MCF 10A (cell line): ENCODE data around the gene ANKRD27. TPM values are rescaled to one million over a fixed set of nuclear protein-coding genes. Genes with fewer than 3 reads are reported as not detected.

ENCODE experiments used
- BruUV-seq: library from RNA; stranded (reverse); fragments of 400-500 nt; replicated peaks from 2 replicates; lab custom pipeline; 2021; lab: Mats Ljungman, UMichigan
- CTCF ChIA-PET: fragments of 300-600 bp; sonication (Branson Sonifier 250); formaldehyde crosslinking; extraction: SDS; loops from one replicate; lab custom pipeline; 2021; ENCODE audit warnings: antibody characterized with exemption, inconsistent platforms; lab: Yijun Ruan, JAX
- POLR2A ChIA-PET: fragments of 300-600, 350-650 bp; sonication (Branson Sonifier 250); formaldehyde crosslinking; extraction: SDS; loops from one replicate; lab custom pipeline; 2020; ENCODE audit warnings: antibody characterized with exemption, inconsistent platforms; lab: Yijun Ruan, JAX
- DNase-seq: peaks from one replicate; pipeline ENCODE4 v3.0.0-alpha.2; 2018; ENCODE audit not compliant: unreplicated experiment
- H3K27ac Mint-ChIP-seq: one replicate; pipeline ENCODE4 v1.8.0; 2022; ENCODE audit warnings: mild to moderate bottlenecking, low read depth, mixed read lengths; ENCODE audit not compliant: unreplicated experiment
- H3K27me3 Mint-ChIP-seq: one replicate; pipeline ENCODE4 v1.8.0; 2022; ENCODE audit warnings: mixed read lengths; ENCODE audit not compliant: insufficient read depth, unreplicated experiment
- H3K36me3 Mint-ChIP-seq: one replicate; pipeline ENCODE4 v1.8.0; 2022; ENCODE audit warnings: mild to moderate bottlenecking, moderate library complexity, mixed read lengths; ENCODE audit not compliant: insufficient read depth, unreplicated experiment
- H3K4me1 Mint-ChIP-seq: one replicate; pipeline ENCODE4 v1.8.0; 2022; ENCODE audit warnings: mixed read lengths; ENCODE audit not compliant: insufficient read depth, unreplicated experiment
- H3K4me3 Mint-ChIP-seq: one replicate; pipeline ENCODE4 v1.8.0; 2022; ENCODE audit warnings: mild to moderate bottlenecking, moderate library complexity, mixed read lengths; ENCODE audit not compliant: unreplicated experiment
- H3K9me3 Mint-ChIP-seq: one replicate; pipeline ENCODE4 v1.8.0; 2022; ENCODE audit warnings: mixed read lengths; ENCODE audit not compliant: unreplicated experiment
- intact Hi-C: fragments of 100-400 bp; cut with micrococcal nuclease; formaldehyde crosslinking; loops from 2 replicates; pipeline ENCODE4 v1.14.1; 2022
- total RNA-seq: library from RNA; stranded (reverse); gene quantifications from 2 replicates; pipeline ENCODE4 v1.2.3, GENCODE V29; 2022
- TF ChIP-seq, protein P1 (sequence below): fragments of 200-600 bp; IDR thresholded peaks from one replicate; pipeline ENCODE4 v1.8.0; 2022; ENCODE audit warnings: antibody characterized with exemption, mild to moderate bottlenecking; ENCODE audit not compliant: unreplicated experiment

The ANKRD27 gene
- total RNA-seq, 1 experiment from 2014 or later: 30.1 TPM

DNA sequence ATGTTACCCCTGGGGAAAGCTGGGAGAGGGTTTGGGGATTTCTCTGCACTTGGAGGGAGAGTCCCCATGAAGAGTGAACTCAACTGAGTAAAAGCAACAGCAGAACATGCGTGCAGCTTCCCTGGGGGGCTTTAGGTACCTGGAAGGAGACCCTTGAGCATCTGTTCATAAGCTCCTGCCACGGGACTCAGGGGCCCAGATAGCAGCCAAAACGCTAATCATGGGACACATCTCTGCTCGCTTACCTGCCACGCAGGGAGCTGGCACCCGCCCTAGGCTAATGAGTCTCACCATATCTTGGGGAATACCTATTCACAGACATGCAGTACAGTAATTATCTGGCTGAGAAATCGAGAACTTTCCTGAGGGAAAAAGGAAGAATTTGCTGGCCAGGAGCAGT, 60.1 kb downstream of the ANKRD27 start:
- ChIA-PET CTCF (interaction anchor here (0.9 to 1.0 kb wide), 2 partner anchors 15 to 16 kb away, joined by 3 to 4 read pairs; no protein-coding TSS in a partner anchor), POLR2A (interaction anchor here (0.6 kb wide), 1 partner anchor 15 kb away, joined by 3 read pairs; no protein-coding TSS in a partner anchor)
- DNase-seq: no peak
- Mint-ChIP-seq H3K9me3 (no peaks in the 10 kb centered on the region), H3K4me1 (no peaks in the 10 kb centered on the region), H3K36me3 (peaks cover 67% of the 10 kb centered on the region), H3K27me3 (no peaks in the 10 kb centered on the region), H3K27ac (no peak overlapping the region), H3K4me3 (no peak overlapping the region)
- TF ChIP-seq, protein P1, sequence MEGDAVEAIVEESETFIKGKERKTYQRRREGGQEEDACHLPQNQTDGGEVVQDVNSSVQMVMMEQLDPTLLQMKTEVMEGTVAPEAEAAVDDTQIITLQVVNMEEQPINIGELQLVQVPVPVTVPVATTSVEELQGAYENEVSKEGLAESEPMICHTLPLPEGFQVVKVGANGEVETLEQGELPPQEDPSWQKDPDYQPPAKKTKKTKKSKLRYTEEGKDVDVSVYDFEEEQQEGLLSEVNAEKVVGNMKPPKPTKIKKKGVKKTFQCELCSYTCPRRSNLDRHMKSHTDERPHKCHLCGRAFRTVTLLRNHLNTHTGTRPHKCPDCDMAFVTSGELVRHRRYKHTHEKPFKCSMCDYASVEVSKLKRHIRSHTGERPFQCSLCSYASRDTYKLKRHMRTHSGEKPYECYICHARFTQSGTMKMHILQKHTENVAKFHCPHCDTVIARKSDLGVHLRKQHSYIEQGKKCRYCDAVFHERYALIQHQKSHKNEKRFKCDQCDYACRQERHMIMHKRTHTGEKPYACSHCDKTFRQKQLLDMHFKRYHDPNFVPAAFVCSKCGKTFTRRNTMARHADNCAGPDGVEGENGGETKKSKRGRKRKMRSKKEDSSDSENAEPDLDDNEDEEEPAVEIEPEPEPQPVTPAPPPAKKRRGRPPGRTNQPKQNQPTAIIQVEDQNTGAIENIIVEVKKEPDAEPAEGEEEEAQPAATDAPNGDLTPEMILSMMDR: no peak
- intact Hi-C loops: no loop called here
- no TSS peak for BruUV-seq

DNA sequence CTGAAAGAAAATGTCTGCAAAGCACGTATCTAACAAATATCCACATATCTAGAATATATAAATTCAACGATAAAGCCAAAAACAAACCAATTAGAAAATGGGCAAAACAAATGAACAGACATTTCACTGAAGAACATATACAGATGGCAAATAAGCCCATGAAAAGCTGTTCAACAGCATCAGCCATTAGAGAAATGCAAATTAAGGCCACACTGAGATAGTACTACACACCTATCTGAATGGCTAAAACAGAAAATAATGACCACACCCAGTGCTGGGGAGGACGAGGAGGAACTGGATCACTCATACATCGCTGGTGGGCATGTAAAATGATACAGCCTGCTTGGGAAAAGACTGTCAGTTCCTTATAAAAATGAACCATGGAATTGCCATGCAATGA, 62.0 kb downstream of the ANKRD27 start:
- H3K36me3 Mint-ChIP-seq: peaks cover 63% of the 10 kb centered on the region
- POLR2A ChIA-PET: no interaction called here
- intact Hi-C loops: no loop called here
- CTCF ChIA-PET: interaction anchor here (1.1 kb wide), 1 partner anchor 14 kb away, joined by 3 read pairs; no protein-coding TSS in a partner anchor
- no peak overlapping the region for H3K4me3 Mint-ChIP-seq
- BruUV-seq: no TSS peak
- no peak for DNase-seq
- H3K9me3 Mint-ChIP-seq: no peaks in the 10 kb centered on the region
- TF ChIP-seq, protein P1: no peak
- H3K27ac Mint-ChIP-seq: no peak overlapping the region
- no peaks in the 10 kb centered on the region for H3K27me3 Mint-ChIP-seq
- H3K4me1 Mint-ChIP-seq: no peaks in the 10 kb centered on the region

DNA sequence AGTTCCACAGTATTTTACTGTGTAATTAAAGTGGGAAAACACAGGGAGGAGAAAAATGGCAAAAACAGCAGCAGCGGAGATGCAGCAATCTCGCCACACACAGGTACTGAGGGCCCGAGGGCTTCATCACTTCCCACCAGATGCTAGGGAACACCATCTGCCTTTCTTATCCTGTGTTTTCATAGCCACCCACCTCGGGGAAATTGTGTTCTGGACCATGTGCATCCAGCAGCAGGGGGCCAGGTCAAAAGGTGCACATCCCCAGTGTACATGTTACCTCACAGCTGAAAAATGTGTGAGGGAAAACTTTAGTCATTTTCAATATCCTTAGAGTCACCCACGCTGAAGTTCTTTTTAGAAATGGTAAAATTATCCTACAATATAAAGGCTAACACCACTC, 63.8 kb downstream of the ANKRD27 start:
- peaks cover 69% of the 10 kb centered on the region for H3K36me3 Mint-ChIP-seq
- H3K27ac Mint-ChIP-seq: no peak overlapping the region
- DNase-seq: no peak
- TF ChIP-seq, protein P1: no peak
- no peaks in the 10 kb centered on the region for H3K9me3 Mint-ChIP-seq
- POLR2A ChIA-PET: no interaction called here
- H3K4me1 Mint-ChIP-seq: no peaks in the 10 kb centered on the region
- no peaks in the 10 kb centered on the region for H3K27me3 Mint-ChIP-seq
- CTCF ChIA-PET: interaction anchor here (1.3 kb wide), 1 partner anchor 11 kb away, joined by 7 read pairs; no protein-coding TSS in a partner anchor
- no peak overlapping the region for H3K4me3 Mint-ChIP-seq
- intact Hi-C loops: no loop called here
- BruUV-seq: no TSS peak

DNA sequence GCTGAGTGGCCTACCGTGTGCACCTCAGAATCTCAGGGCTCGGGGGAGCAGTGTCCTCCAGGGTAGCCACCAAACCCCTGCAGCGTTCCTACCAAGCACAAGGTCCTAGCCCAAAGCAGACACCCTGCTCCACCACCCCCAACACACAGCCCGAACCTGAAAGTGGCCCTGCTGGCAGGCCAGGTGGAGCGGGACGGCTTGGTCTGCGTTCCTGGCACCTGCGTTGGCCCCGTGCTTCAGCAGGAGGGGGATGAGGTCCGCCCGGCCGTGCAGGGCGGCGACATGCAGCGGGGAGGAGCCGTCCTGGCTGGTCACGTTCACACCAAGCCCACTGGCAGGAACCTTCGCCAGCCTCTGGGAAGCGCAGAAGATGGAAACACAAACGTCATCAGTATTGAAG, 67.5 kb downstream of the ANKRD27 start:
- Mint-ChIP-seq H3K27me3 (no peaks in the 10 kb centered on the region), H3K4me3 (no peak overlapping the region), H3K9me3 (no peaks in the 10 kb centered on the region), H3K36me3 (peaks cover 74% of the 10 kb centered on the region), H3K27ac (no peak overlapping the region), H3K4me1 (no peaks in the 10 kb centered on the region)
- no peak for DNase-seq
- CTCF ChIA-PET: interaction anchor here (0.6 kb wide), 1 partner anchor 1033 kb away, joined by 3 read pairs; no protein-coding TSS in a partner anchor
- POLR2A ChIA-PET: no interaction called here
- TF ChIP-seq, protein P1: no peak
- BruUV-seq: no TSS peak
- intact Hi-C loops: no loop called here
